HG03045 (cell line): Measurements from ENCODE around the gene DNAJA3.

Experiments used
- ATAC-seq: cut with Tn5 transposase; IDR thresholded peaks from one replicate; pipeline ENCODE4 v1.9.1; 2021; ENCODE audit warnings: mild to moderate bottlenecking, moderate library complexity; ENCODE audit not compliant: unreplicated experiment

DNAJA3 gene

DNA sequence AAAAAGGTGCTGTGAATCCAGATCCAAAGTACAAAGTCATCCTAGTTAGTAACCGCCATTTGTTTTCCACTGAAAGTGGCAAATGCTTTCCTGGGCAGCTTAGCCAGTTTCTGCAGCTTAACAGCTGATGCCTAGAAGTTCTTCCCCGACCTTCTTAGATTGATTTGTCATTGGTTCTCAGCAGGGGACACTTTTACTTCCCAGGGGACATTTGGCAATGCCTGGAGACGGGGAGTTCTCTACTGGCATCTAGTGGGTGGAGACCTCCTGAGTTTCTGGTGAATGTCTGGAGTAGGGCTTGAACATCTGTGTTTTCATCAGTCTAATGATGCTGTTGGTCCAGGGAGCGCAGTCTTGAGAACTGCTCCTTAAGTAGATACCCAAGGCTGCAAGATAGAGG is 7.6 kb downstream of the DNAJA3 start:
- ATAC-seq, result no peak

DNA sequence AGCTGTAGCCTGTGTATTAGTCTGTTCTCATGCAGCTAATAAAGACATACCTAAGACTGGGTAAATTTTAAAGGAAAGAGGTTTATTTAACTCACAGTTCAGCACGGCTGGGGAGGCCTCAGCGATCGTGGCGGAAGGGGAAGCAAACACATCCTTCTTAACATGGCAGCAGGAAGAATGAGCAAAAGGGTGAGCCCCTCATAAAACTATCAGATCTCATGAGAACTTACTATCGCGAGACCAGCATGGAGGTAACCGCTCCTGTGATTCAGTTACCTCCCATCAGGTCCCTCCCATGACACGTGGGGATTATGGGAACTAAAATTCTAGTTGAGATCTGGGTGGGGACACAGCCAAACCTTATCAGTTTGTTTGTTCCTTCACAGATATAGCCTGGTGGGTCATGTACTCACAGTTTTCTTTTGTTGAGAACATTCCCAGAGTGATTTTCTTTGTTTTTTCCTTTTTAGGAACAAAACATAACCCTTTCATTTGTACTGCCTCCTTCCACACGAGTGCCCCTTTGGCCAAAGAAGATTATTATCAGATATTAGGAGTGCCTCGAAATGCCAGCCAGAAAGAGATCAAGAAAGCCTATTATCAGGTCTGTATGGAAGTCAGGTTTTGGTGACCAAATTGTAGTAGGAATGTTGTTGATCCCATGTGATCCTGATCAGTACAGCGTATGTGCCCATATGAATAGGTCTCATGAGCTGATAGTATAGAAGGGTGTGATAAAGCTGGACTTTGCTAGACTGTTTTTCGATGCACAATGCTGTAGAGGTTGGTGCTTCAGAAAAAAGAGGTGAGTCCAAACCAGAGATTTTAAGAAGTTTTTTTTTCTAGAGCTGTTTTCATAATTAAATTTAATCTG is 8.5 kb downstream of the DNAJA3 start:
- no peak for ATAC-seq

DNA sequence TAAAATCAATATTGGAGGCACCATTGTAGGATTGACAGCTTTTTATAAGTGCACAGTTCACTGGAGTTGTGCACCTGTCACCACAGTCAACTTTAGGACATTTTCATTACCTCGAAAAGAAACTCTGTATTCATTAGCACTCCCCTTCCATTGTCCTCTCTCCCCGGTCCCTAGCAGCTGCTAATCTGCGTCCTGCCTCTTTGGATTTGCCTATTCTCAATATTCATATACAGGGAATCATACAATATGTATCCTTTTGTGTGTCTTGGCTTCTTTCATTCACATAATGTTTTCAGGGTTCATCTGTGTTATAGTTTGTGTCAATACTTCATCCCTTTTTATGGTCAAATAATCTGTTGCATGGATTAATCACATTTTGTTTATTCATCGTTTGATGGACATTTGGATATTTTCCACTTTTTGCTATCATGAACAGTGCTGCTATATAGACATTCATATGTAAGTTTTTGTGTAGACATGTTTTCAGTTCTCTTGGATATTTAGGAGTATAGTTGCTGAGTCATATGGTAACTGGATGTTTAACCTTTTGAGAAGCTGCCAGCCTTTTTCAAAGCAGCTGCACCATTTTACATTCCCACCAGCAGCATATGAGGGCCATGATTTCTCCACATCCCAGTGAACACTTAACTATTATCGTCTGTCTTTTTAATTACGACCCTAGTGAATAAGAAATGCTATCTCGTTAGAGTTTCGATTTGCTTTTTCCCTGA is 9.8 kb downstream of the DNAJA3 start:
- no peak for ATAC-seq

DNA sequence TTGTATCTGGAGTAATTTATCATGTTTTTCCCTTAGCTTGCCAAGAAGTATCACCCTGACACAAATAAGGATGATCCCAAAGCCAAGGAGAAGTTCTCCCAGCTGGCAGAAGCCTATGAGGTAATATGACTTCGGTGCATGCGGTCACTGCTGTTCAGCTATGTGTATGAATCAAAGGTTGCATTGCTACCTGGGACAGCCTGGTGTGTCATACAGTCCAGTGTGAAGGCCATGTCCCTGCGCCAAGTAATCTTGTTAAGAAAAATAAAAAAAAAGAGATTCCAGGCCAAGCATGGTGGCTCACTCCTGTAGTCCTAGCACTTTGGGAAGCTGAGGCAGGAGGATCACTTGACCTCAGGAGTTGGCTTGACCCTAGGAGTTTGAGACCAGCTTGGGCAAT is 11.7 kb downstream of the DNAJA3 start:
- ATAC-seq, result no peak

DNA sequence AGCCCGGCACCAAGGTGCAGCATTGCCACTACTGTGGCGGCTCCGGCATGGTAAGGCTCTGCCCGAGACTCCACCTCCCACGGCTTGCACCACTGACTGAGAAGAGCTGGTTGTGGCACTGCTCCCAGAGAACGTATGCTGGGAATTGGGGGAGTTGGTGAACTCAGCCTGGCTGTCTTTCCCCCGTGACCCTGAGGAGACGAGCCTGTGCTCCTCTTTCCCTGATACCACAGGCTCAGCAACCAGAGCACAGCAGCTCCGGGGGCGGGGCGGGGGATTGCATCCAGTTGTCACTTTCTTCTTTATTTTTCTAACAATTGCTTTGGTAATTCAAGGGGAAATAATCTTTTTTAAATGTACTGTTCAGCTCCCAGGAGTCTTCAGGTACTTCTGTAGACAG is 16.7 kb downstream of the DNAJA3 start:
- ATAC-seq, result no peak

DNA sequence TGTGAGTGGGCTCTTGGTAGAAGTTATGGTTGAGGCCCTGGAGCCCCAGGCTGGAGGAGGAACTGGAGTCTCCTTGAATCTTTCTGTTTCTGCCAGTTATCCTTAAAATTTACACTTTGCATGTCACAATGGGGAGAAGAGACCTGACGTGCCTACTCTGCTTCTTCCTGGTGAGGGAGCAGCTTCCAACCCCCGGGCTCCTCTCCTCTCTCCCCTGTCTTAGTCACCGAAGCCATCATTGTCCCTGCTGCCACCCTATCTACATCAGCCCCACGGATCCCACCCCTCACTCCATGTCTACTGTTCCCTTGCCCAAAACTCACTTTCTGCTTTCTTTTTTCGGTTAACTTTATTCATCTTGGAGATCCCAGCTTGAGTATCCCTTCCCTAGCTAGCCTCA is 17.6 kb downstream of the DNAJA3 start:
- no peak for ATAC-seq

DNA sequence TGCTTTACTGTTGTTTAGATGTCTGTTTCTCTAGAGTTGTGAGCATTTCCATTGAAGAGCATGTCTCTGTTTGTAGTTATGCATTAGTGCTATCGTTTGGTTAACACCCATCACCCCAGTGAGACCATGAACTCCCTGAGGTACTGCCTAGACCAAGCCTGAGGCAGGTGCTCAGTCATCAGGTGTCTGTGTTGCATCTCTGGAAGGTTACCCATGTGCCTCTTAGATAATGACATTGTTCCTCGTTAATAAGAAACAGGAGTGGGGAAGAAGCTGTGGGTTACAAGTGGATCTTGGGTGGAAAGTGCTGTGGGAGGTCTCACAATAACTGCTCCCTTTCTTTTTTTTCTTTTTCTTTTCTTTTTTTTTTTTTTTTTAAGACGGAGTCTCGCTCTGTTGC is 18.3 kb downstream of the DNAJA3 start:
- ATAC-seq, result no peak

DNA sequence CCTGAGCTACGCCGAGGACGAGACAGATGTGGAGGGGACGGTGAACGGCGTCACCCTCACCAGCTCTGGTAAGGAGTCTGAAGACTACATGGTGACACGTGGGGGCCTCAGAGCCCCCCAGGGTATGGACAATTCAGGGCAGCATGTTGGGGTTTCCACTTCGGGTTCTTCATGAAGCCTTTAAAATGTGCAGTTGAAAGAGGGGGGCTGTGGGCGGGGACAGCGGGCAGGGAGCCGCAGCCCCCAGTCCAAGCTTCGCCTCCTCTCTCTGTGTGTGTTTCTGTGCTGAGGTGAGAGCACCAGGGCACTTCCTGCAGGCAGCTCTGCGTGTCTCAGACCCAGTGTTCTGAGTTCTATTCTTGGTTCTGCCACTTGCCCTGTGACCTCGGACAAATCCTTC is 24.8 kb downstream of the DNAJA3 start:
- ATAC-seq, result no peak

DNA sequence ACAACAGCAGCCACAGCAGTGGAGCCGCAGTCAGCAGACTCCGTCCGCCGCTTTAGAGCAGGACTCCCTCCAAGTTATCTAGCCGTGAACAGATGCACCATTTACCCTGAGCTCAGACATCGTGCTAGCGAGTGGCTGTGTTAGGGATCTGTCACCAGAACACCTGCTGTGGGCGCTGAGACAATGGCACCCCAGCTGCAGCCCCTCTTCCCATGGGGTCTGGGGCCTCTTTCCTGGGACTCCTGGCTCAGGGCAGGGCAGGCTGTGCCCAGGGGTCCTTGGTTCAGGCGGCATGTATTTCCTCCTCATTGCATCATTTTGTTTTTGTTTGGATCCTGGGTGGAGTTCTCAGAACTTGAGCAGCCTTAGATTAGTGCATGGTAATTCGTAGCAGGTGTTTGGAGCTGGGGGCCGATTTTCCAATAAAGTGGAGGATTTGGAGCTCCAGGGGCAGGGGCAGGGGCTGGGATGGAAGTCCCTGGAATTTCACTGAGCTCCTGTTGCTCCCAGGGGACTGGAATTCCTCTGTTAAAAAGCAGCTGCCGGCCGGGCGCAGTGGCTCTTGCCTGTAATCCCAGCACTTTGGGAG is 25.4 kb downstream of the DNAJA3 start:
- ATAC-seq, result no peak

DNA sequence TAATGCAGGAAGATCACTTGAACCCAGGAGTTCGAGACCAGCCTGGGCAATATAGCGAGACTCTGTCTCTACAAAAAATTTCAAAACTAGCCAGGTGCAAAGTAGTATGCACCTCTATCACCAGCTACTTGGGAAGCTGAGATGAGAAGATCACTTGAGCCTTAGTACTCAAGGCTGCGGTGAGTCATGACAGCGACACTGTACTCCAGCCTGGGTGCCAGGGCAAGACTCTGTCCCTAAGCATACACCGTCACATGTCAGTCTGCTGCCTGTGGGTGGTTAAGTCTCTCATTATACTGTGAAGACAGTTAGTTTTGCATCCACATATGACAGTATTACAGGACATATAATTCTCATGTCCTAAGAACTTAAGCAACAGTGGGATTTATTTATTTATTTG is 27.0 kb downstream of the DNAJA3 start:
- no peak for ATAC-seq

DNA sequence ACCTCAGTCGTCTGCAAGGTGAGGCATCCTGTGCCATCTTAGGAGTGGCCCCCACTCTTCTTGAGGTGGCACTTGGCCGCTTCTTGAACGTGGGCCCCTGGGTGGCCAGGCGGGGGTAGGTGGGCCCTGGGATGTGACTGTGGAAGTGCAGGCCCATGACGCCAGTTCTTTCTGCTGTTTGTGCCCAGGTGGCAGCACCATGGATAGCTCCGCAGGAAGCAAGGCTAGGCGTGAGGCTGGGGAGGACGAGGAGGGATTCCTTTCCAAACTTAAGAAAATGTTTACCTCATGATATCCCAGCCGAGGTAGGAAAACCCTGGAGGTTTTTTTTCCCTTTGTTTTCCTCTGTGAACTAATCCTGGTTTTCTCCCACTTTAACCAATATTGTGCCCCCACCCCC is 29.0 kb downstream of the DNAJA3 start:
- no peak for ATAC-seq

DNA sequence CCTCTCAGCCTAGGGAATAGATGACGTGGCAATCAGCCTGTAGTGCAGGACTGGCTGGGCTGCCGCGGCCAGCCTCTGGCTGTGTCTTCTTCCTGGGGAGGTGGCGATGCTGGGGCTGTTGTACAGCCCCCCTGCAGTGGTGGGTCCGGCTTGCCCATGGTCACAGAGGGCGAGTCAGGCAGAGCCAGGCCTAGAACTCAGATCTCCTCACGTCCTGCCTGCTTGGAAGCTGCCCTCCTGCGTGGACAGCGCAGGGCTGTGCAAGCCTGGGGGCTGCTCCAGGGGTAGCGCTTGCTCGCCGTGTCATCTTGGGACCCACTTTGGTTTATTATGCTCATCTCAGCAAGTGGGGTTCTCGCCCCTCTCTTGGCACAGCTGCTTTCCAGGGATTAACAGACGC is 29.4 kb downstream of the DNAJA3 start:
- no peak for ATAC-seq

DNA sequence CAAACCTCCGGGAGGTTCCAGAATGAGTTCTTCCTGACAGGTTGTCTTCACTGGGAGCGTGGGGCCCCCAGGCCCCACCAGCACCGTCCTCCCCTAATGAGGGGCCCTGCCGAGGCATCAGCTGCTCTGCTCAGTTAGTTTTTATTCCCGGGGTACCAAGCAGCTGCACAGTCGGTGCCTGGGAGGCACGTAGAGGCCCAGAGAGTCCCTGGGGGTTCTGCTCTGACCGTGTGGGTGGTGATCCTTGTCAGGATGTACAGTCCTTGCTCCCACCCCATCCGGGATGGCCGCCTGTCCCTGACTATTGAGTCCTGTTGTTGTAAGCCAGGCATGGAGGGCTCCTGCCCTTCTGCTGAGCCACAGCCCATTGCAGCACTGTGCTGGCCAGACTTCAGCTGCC is 30.3 kb downstream of the DNAJA3 start:
- ATAC-seq, result no peak

DNA sequence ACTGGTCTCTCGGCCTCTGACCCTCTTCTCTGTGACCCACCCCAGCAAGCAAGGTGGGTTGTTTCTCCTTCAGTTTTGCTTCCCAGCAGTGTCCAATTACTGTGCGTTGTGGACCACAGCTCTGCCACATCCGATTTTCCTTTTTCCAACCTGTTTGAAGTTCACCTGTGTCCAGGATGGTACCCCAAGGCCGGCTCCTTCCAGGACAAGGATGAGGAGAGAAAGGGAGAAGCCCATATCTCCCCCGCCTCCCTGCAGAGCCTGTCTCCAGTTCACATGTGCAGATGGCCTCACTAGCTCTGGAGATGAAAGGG is 35.2 kb downstream of the DNAJA3 start:
- ATAC-seq, result no peak

DNA sequence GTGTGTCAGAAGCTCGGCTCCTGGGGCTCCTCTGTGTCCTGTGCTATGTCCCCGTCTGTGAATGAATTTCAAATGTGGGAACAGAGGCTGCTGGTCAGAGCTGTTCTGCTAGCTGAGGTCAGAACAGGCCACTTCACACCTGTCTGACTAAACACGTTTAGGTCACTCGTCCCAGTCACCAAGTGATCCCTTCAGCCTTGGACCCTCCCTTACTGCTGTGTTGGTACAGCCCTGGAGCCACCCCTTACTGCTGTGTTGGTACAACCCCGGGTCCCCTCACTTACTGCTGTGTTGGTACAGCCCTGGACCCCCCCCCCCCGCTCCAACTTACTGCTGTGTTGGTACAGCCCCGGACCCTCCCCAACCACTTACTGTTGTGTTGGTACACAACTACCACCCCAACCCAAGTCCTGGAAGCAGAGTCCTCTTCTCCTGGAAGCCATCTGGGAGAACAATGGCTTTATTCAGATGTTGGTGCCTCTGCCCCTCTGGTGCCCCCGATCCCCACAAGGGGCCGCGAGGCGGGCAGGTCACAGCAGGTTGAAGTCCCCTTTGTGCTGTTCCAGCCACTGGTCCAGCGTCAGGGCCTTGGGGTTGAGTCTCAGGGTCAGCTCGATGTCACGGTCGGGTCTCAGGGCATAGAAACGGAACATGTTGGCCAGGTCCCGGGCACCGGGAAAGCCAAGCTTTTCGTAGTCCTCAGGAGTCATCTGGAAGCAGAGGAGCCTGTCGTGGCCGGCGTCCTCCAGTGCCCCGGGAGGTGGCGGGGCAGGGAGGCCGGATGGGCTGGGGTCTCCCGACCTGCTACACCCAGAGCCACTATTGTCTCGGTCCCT is 35.8 kb downstream of the DNAJA3 start:
- ATAC-seq, result no peak

DNA sequence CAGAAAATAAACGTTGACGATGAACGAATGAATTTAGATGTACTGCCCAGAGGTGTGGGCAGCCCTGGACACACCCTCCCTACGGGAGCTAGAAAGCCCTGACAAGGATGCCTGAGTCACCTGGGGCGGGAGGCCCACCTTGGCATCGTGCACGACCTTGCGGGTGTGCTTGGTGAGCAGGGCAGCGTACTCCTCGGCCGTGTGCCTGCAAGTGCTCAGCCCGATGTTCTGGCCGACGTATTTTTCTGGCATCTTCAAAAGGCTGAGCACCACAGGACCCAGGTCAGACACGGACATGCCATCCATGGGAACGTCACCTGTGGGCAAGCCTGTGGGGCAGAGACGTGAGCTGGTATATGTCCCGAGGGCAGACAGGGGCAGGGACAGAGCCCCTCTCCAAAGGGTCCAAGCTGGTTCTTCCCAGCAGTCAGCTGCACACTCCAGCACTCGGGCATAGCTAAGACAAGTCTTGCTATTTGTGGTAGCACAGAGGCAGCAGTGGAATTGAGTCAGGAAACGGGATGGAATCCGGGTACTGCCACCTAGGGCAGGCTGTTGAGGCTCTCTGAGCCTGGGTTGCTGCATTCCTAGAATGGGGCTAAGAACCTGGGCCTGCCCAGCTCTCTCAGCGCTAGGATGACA is 38.0 kb downstream of the DNAJA3 start:
- no peak for ATAC-seq

DNA sequence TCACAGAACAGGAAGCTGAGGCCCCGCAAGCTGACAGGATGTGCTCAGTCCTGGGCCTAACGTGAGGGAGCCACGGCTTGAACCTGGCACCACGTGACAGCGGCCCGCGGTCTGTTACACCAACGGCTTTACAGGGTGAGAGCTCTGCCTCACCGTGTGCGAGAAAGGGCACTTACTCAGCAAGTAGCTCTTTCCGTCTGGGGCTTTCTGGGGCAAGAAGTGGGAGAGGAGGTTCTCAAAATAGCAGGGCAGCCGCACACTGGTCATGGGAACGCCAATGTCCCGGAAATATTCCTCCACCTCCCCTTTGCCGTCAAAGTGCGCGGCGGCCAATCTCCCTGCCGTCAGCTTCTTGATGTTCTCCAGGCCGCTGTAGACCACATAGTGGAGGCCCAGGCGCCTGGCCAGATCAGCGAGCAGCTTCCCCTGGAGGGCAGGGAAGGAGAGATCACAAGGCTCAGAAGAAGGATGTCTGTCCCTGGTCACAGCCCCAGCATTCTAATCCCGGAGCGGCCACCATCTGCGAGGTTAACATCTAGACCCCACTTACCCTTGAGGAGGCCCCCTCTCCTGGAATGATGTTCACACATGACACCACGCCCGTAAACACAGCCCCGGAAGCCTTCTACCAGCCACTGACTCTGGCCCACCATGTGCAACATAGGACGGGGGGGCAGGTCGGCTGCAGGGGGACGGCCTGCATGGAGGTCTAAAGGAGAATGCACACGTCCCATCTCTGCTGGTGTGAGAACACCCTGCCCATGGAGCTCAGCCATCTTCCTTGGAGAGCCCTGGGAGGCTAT is 40.5 kb downstream of the DNAJA3 start:
- no peak for ATAC-seq

DNA sequence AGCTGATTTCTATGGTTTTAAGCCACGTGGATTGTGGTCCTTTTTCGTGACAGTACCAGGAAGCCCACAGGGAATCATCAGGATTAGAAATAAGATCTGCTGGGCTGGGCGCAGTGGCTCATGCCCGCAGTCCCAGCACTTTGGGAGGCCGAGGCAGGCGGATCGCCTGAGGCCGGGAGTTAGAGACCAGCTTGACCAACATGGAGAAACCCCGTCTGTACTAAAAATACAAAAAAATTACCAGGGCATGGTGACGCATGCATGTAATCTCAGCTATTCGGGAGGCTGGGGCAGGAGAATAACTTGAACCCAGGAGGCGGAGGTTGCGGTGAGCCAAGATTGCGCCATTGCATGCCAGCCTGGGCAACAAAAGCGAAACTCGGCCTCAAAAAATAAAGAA is 42.2 kb downstream of the DNAJA3 start:
- no peak for ATAC-seq

DNA sequence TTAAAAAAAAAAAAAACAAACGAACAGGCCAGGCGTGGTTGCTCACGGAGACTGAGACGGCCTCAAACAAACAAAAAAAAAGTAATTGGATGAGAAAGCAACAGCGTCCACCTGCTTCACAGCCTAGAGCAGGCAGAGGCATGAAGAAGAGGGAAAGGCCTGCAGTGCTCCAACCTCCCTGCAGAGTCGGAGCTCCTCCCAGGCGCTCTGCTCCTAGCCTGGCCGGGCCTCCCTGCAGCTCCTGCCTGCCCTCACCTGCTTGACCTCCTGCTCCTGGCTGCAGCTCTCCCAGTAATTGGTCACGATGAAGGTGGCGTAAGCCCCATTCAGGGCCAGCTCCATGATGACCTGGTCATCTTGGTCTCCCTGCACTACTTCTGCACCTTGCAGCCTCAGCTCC is 43.3 kb downstream of the DNAJA3 start:
- ATAC-seq, result no peak

DNA sequence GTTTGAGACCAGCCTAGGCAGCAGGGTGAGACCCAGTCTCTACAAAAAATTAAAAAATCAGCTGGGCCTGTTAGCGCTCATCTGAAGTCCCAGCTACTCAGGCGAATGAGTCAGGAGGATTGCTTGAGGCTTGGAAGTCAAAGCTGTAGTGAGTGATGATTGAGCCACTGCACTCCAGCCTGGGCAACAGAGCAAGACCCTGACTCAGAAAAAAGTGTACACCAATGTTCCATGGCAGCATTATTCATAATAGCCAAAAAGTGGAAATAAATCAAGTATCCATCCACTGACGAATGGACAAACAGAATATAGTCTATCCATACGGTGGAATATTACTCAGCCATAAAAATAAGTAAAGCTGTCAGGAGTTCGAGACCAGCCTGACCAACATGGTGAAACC is 46.2 kb downstream of the DNAJA3 start:
- ATAC-seq, result no peak
